GM10847 (cell line): ENCODE measurements around the gene NID2.

Source experiments
- POLR2A ChIP-seq: IDR thresholded peaks from 2 replicates; pipeline ENCODE4 v1.6.1; 2011; ENCODE audit not compliant: insufficient read length; ENCODE audit errors: extremely low read depth

NID2 gene

DNA sequence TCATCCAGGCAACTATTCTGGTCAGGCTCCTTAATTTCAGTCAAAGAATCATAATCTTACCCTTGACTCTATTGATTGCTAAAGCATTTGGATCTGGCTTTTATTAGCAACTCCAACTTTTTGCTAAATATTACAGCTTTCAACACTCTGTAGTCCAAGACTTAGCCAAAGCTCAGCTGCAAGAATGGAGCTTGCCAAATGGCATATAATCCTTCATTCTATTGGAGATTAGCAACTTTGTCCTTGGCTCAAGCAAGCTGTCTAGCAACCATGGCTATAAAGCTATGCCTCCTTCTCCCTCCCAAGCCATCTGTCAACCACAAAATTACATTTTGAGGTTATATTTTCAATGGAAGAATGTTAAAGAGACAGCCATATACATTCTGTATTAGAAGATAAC, 23.1 kb upstream of the NID2 start:
- no peak for TF ChIP-seq POLR2A

DNA sequence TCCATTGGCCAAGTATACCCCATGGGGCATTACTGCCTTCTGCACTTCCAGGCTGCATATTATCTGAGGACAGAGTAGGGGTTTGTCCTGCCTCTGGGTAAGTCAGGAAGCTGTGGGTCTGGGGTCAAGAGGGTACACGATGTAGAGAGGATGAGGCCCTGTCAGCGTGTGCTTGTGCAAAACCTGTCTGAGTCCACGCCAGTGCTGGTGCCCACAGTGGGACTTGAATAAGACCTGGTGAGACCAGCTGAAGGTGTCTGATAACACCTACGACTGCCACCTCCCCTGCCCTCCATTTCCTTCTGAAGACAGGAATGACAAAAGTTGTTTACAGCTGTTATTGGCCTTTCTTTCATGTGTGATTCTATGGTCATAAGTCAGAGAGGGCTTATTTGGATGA, 22.1 kb upstream of the NID2 start:
- no peak for TF ChIP-seq POLR2A

DNA sequence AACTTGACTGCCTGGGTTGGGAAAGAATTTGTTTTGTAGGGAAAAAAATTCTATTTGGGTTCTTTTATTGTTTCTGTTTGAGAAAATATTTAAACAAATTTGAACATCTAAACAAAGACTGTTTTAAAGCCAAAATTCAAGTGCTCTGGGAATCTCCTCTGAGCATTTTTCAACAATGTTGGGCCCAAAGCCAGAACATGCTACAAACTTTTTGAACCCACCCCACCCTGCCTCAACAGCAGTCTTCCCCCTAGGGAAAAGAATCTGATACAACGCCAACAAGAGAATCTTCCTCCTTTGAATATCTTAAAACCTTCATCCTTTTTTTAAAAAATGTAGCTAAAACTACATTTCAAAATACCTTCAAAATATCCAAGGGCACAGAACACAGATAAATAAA, 20.4 kb upstream of the NID2 start:
- no peak for TF ChIP-seq POLR2A

DNA sequence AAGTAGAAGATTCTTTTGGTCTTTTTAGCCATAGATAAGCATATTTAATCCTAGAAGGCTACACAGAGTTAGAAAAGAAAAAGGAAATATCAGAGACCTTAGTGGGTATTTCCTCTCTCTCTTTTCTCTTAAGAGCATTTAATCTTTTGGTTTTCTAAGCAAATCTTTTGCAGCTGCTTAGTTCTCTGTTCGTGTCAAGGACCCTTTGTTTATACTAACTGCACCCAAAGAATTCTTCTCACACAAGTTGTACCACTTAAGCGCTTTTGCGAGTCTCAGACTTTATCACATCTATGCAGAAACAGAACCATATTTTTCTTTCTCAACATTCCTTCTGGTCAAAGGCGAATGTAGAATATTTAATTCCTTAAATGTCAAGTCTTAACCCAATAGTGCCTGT, 17.9 kb upstream of the NID2 start:
- TF ChIP-seq POLR2A: no peak

DNA sequence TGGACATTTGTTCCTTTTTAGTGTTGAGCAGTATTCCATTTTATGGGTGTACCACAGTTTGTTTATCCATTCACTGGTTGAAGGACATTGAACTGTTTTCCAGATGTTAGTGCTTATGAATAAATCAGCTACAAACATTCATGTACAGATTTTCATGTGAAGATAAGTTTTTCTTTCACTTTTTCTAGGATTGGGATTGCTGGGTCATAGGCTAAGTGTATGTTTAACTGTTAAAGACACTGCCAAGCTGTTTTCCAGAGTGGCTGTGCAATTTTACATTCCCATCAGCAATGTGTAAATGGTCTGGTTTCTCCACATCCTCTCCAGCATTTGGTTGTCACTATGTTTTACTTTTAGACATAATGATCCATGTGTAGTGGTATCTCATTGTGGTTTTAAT, 14.0 kb upstream of the NID2 start:
- TF ChIP-seq POLR2A: no peak

DNA sequence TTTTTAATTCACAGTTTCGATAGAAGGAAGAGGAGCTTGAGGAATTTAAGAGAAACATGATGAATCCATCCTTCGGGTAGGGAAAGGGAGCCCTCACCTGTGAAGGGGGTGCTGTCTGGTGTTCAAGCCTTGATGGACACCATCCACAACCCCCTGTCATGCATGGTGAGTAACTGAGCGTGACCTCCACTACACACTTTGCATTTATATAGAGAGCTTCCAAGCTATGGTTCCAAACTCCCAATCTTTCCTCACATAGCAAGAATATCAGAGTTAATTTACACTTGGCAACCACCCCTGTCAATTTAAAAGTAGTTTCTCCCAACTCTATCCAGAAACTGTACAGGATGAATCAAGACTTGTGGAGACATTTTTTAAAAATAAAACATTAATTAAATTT, 13.1 kb upstream of the NID2 start:
- no peak for TF ChIP-seq POLR2A

DNA sequence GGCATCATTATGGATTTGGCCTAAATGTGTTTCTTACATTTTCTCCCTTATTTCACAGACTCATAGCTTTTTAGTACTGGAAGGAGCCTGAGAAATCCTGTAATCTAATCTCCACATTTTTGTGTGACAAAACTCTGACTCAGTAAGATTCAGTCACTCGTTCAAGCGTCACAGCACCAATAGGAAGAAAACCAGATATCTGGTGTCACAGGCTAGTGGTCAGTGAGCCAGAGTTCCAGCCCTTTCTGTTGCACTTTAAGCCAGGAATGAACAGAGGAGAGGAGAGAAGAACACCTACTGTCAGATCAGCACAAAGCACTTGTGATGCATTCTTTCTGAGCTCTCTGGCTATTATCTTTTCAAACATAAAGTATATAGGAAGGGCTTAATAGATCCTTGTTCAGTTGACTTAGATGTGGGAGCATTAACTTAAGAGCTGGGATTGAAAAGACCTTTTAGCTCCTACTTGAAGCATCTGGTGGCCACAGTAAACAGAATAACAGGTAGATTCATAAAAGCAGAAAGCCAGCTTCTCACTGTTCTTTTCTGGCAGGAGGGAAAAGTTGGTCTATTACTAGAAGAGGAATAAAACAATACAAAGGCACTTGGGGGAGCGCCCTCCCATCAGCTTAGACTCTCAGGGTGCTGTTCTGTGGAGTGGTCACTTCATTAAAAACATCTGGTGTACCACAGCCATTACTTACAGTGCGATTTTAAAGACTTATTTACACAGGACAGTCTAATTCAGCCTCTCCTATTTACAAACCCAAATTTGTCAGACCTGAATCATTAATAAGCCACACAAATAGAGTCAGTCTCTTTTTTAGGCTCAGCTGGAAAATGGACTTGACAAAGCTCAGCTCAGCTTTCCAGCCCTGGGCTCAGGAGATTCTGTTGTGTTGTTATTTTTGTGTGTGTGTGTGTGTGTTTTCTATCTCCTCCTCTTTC, 12.2 kb upstream of the NID2 start:
- no peak for TF ChIP-seq POLR2A

DNA sequence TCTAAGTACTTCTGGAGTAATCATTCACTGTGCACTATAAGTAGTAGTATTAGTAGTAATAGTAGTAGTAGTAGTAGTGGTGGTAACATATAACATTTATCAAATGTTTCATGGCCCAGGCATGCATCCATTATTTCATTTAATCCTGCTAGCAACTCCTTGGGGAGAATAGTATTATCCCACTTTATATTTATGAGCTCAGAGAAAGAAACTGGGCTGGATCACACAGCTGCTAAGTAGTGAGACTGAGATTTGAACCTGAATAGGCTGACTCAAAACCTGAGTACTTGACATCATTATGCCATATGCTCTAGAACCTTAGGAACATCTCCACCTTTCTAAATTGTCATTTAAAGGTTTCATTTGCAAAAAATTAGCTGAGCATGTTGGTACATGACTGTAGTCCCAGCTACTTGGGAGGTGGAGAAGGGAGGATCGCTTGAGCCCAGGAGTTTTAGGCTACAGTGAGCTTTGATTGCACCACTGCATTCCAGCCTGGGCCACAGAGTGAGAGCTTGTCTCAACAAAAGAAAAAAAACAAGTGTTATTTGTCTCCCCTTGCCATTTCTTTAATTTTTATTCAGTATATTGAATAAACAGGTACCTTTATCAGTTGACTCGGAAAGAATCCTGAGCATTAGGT, 11.4 kb upstream of the NID2 start:
- no peak for TF ChIP-seq POLR2A

DNA sequence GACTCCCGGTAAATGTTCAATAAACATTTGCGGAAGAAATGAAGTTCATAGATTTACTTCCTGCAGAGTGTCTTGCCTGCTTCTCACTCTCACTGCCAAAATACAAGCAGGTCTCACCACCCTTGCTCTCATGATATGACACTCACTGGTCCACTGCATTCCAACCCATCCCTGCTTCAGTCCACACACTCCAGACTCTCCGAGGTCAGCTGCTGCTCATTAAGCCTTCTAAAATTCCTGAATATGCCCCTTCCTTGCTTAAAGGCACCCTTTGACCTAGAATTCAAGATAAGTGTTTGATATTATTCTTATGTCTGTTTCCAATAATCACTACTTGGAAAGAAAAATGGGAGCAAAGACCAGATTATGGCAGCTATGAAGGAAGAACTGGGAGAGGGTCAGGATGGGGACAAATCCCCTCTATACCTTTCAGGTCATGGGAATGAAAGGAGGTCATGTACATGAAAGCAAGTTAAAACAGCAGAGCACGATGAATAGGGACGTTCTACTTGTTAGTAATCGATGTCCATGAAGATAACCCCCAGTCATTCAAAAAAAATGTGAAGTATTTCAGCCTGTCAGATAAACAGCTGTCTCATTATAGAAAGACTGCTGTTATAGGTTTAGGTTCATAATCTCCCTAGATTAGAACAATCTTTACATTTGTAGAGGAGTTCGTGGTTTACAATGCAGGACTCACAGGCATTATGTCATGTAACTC, 10.5 kb upstream of the NID2 start:
- TF ChIP-seq POLR2A: no peak

DNA sequence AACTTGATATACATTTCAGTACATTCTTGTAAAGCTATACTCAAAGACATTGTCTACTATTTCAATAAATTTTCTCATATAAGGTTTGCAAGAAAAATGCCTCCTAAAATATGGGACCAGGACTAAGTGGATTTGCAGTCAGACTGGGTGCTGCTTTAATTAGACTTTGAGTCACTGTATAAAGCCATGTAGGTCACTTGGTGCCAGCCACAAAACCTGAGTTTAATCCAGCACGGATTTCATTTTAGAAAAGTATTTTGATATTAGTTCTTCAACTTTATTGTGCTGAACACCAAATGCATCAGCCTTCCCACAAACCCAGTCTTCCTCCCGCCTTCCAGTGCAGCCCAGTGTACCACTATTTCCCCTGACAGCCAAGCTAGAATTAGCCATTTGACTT, 9.9 kb upstream of the NID2 start:
- TF ChIP-seq POLR2A: no peak

DNA sequence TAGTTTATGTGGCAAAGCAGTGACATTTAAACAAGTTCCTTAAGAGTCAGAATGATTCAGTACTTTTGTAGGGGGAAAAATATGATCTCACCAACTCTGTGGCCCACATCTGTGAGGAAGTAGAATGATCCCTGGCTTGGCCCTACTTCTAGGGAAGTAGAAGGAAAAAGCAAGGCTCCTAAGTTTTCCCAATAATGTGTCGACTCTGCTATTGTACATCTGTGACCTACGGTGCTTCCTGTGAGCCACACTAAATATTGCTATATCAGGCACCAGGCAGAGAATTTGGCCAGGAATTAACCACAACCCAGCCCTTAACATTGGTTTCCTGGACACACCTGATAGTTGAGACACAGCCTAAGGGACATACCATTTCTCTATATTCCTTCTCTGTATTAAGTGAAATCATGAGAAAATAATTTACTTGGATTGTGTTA, 9.3 kb upstream of the NID2 start:
- no peak for TF ChIP-seq POLR2A

DNA sequence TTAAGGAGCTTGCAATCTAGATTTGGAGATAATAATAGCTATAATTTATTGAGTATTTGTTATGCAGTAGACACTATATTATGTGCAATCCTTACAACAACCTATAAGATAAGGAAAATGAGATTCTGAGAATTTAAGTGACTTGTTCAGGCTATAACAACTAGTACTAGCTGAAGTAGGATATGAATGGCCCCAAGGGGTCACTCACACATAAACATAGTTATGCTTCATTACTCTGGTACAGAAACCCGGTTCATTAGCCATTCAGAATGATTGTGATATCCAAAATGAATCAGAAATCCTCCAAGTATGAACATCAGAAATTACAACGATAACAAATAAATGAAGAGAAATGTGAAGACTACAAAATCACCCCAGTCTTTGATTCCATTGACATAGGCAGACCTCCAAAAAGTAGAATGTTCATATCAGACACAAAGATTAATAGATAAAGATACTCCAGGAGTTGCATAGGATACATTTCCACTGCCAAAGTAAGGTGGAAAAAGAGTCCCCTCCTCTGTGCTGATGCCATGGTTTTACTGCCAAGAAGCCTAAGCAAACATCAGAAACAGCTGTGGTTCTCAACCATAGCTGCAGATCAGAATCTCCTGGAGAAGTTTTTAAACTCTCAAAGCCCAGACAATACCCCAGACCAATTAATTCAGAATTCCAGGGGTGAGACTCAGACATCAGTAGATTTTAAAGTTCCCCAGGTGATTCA, 8.6 kb upstream of the NID2 start:
- no peak for TF ChIP-seq POLR2A

DNA sequence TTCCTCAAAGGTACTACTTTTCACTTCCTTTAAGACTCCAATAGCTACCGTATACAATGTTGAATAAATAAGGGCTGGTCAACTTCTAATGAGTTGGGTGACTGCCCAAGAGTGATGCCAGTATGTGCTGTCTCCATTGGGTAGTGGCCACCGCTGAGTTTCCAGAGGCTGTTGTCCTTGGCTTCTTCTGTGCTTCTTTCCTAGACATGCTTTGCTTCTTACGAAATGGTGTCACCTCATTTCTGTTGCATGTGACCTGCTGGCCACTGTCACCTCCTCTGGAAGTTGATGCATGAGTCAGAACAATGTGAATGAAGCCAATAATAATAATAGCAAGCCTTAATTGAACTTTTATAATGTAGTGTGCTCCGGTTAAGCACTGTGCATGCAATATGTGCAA, 7.5 kb upstream of the NID2 start:
- TF ChIP-seq POLR2A: no peak

DNA sequence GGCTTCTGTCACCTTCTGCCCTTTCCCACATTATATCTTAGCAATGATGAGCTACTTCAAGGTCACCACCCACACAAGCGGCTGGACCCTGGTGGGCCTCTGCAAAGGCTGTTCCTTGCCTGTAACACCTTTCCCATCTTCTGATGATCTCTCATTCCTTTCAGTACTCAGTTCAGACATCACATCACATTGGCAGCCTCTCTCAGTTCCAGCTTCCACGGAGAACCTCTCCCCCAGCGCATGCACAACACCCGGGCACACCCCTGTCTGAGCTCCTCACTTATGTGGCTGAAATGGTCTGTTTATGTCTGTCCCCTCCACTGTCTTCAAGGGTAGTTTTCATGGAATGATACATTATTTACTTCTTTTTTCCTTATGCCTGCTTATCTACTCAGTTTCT, 6.5 kb upstream of the NID2 start:
- no peak for TF ChIP-seq POLR2A

DNA sequence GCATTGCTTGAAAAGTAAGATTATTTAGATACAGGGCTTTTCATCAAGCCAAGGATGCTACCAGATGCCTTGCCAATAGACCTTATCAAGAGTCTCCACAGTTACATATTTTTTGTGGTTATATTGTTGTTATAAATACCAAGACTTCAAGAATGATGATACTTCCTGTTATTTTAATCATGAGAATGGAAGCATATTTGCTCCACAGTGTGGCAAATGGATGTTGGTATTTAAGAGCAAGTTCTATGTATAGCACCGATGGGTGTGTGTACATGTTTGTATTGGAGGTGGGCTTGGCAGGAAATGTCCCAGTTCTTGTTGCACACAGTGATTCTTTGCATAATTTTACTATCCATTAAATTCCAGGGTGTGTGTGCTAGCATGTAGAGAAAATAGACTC, 4.4 kb upstream of the NID2 start:
- no peak for TF ChIP-seq POLR2A
